Amniotic stem cell (primary cell): ENCODE results near the gene DST.

Experiments used
- DNase-seq: peaks from one replicate; lab custom pipeline; 2025; lab: John Stamatoyannopoulos, UW

DST gene

GRCh38 chr6:56480654-56481337, 161.9 kb downstream of the DST start:
- DNase-seq: no peak

DNA sequence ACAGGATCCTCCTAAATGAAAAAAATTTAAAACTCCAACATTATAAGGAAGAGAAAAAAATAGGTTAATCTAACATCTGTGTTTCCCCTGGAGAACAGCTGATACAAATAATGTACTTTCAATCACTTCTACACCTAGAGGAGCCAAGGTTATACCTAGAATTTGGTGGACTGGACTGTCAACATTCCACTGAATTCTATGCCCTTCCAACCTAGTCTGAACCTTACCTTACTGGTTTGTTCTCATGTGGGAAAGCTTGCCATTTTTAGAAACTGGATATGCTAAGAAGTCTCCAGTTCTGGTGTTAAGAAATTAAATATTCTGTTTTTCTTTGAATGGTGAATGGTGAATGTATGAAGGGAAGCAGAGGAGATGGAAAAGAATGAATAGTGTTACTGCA, 162.4 kb downstream of the DST start:
- no peak for DNase-seq

DNA sequence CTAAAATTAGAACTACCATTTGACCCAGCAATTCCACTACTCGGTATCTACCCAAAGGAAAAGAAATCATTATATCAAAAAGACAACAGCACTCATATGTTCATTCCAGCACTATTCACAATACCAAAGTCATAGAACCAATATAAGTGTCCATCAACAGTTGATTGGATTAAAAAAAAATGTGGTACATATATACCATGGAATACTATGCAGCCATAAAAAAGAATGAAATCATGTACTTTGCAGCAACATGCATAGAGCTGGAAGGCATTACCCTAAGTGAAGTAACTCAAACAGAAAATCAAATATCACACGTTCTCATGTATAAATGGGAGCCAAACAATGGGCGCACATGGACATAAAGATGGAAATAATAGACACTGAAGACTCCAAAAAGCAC, 163.3 kb downstream of the DST start:
- DNase-seq: no peak

- DNase-seq: no peak
These were observed 164.5 kb downstream of the DST start for GRCh38 chr6:56478202-56478601.

- no peak for DNase-seq
These were observed 165.4 kb downstream of the DST start for GRCh38 chr6:56477241-56477640.

DNA sequence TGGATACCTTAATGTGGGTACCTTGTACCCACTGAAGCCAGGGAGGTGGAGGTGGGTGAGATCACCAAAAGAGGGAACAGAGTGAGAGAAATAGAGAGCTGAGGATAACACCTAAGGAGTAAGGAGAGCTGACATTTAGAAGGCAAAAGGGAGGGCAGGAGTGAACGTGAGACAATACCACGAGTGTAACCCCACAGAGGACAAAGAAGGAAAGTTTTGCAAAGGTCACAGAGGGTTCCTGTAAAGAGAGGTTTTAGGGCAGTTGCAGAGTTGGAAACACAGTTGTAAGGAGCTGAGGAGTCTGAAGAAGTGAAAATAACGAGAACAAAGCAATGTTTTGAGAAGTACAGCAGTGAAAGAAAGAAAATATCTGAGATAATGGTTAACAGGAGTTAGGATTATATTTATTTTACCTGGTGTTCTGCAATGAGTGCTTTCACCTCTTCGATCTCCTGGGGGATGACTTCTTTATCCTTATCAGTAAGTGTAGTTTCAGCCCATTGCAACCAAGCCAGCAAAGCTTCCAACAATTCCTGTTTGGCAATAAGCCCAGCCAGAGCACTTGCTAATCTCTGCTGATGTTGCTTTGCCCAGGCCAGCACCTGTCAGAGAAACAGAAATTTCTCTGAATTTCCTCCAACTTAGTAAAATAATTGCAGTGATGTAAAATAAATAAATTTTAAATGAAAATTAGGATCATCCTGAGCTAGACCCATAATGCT, 166.8 kb downstream of the DST start:
- DNase-seq: no peak

DNA sequence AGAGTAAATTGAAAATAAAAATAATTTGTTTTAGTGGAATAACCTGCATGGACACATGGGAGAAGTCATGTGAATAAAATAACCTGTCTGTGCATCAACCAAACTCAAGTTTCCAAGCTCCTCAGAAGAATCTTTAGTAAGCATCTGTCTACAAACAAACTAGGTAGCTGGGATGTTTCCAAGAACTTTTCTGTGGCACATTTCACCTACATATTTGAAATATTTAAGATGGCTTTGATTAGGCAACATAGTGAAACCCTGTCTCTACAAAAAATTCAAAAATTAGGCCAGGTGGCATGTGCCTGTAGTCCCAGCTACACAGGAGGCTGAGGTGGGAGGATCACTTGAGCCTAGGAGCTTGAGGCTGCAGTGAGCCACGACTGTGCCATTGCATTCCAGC, 168.2 kb downstream of the DST start:
- no peak for DNase-seq

- DNase-seq: no peak
These were observed 179.2 kb downstream of the DST start for GRCh38 chr6:56463443-56463842.

DNA sequence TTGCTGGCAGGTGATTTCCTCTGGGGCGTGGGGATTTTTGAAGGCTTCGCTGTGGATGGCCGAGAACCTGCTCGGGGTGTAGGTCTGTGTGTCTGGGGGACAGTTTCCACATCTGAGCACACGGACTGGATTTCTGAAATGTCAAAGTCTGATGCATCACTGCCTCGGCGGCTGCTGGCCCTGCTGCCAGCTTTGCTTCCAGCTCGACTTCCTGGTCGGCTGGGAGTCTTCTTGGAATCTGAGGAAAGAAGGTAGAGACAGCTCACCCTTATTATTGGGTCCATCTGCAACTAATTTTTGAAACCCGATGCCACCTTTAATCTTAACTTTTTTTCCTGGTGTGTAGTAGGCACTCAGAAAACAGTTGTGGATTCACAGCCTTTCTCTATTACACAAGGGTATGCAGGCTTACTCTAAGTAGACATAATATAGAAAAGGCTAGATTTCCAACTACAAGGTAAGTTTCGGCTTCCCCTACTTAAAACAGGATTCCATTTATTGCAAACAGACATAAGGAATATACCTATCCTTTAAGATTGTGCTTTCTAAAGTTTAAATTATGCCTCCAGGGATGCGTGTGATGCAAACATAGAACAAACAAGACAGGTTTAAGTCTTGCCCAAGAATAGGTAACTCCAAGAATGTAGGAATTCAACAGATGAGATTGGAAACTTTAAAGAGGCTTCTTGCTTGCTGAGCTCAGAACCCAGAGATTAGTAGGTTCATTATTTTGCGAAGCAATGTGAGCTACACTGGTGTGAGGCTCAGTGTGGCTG, 183.5 kb downstream of the DST start:
- DNase-seq: no peak

GRCh38 chr6:56458324-56458884, 184.3 kb downstream of the DST start:
- no peak for DNase-seq

DNA sequence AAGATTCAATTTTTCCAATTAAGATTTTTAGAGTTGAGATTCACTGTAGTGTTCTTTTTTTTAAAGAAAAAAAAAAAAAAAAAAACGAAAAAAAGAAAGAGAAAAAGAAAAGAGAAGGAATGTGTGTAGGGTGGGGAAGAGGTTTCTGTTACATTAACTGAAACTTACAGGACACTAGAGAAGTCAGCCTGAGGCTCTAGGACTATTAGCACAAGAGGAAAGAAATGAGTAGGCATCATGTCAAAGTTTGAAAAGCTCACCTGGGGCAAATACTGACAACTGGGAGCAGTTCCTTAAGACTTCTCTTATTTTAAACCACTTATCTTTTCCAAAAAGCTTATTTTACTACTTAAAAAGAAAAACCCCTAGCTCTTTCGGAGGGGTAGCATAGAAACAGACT, 185.9 kb downstream of the DST start:
- no peak for DNase-seq

DNA sequence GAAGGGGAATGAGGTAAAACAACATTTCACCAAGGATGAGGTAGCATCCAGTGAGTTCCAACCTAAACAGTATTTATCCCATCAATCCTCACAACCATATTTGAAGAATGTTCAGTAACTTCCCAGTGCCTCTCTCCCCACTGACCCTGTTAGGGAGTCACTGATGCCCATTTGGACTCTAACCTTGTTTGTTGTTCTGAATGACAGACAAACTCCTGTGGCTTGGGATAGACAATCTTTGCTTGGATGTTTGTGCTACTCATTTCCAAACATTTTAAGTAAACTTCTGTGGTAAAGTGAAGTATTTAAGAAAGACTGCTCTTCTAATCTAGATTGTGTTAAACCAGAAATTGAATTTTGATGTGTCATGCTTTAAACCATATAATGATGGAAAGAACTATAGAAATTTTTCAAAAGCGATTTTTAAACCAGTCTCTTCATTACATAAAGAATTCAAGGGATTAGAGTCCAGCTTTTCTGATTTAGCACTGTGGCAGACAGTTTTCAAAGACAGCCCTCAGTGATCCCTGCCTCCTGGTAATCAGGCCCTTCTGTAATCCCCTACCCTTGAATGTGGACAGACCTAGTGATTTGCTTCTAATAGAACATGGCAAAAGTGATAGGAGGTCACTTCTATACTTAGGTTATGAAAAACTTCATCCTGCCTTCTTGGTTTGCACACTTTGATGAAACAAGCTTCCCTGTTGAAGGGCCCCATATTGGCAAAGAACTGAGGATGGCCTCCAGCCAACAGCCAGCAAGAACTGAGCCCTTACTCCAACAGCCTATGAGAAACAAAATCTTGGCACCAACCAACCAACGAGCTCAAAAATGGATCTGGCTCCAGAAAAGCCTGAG, 191.6 kb downstream of the DST start:
- DNase-seq: no peak

DNA sequence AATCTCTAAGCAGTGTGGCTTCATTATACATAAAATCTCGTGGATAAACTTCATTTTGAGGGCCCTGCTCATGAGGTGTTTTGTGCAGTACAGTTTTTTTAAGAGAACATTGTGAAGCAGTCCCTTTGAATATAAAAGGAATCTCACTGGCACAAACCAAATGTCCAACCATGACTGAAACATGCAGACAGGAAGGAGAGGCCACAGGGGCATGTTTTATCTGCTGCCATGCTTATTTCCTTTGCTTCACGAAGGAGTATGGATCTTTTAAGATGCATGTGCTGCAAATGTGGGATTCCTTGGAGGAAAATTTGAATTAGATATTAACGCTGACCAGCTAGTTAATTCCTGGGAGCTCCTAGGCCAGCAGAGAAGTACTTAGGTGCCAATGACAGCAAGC, 192.3 kb downstream of the DST start:
- no peak for DNase-seq

DNA sequence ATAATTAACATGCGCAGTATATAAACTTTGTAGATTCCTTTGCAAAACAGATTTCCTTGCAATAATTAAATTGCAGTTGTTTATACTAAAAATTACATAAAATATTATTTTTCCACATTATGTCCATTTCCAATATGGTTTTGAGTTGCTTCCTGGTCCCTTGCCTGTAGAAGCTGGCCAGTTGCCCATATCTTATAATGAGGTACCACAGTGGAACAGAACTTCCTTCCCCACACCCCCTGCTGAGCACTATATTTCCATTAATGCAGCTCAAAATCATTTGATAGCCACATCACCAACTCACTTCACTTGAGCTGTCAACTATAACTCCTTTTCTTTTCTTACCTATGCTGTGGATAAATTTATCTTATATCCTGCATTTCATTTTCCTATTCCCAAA, 194.6 kb downstream of the DST start:
- no peak for DNase-seq

DNA sequence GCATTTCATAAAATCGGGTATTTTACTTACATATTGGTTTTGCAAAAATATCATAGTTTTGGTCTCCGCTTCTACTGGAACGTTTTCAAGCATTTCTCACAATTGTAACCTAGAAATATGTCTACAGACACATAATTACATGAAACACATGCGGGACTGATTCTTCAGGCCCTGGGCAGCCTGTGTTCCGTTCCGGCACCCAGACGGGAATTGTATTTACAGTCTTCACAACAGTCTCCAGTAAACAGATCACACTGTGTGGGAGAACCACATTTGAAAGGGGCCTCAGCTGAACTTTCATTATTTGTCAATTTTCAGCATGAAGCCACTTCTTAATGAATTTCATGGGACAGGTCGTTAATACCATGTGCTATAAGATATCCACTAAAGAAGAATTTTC, 196.9 kb downstream of the DST start:
- no peak for DNase-seq

- DNase-seq: no peak
These were observed 197.8 kb downstream of the DST start for GRCh38 chr6:56444855-56445254.

GRCh38 chr6:56440551-56440981, 202.1 kb downstream of the DST start:
- DNase-seq: no peak

- DNase-seq: no peak
These were observed 205.4 kb downstream of the DST start for GRCh38 chr6:56437171-56437900.

- no peak for DNase-seq
These were observed 206.9 kb downstream of the DST start for GRCh38 chr6:56435754-56436153.

- no peak for DNase-seq
These were observed 207.4 kb downstream of the DST start for GRCh38 chr6:56435326-56435725.

GRCh38 chr6:56434606-56435005, 208.1 kb downstream of the DST start:
- DNase-seq: no peak
